Non-pigmented ciliary epithelial cell (primary cell): ENCODE measurements around the gene SMYD3.

Source experiments
- DNase-seq: peaks from one replicate; pipeline ENCODE4 v3.0.0-alpha.2; 2010; ENCODE audit warnings: low read depth

The SMYD3 gene

DNA sequence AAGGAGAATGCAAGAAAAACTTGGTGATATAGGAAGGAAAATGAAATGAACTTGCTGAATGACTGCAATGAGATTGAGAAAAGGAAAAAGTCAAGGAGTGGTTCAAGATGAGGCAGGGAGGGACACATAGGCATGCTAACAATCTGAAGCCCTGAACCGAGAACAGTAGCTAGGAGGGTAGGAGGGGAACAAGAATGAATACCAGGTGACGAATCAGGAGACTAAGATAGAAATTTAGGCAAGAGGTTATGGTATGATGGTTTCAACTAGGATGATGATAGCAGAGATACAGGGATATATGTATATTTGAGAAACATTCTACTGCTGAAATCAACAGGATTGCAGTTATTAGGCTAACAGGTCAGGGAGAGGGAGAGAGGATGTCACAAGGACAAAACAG, 44.1 kb downstream of the SMYD3 start:
- no peak for DNase-seq

DNA sequence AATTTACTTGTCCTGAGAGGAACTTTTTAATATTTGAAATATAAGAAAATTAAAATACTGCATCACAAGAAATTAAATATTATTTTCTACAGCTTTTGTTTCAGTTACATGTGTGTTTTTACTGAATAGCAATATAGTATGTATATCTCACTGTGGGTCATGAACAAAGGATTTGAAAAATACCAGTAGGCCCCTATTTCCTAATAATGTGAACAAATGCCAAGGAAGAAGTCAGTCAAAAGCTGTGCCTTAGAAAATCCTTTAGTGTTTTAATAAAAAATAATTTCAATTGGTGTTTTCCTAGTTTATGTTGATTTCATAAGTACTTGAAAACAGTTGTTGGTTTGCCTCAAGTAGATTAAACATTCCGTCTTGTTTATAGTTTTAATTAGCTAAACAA, 46.7 kb downstream of the SMYD3 start:
- DNase-seq, result no peak

DNA sequence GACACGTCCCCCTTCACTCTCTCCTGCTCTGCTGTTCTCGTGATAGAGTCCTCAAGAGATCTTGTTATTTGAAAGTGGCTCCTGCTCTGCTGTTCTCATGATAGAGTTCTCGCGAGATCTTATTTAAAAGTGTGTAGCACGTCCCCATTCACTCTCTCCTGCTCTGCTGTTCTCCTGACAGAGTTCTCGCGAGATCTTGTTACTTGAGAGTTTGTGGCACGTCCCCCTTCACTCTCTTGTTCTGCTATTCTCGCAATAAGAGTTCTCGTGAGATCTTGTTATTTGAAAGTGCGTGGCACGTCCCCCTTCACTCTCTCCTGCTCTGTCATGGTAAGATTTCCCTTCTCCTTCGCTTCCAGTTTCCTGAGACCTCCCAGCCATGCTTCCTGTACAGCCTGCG, 47.9 kb downstream of the SMYD3 start:
- DNase-seq, result no peak

DNA sequence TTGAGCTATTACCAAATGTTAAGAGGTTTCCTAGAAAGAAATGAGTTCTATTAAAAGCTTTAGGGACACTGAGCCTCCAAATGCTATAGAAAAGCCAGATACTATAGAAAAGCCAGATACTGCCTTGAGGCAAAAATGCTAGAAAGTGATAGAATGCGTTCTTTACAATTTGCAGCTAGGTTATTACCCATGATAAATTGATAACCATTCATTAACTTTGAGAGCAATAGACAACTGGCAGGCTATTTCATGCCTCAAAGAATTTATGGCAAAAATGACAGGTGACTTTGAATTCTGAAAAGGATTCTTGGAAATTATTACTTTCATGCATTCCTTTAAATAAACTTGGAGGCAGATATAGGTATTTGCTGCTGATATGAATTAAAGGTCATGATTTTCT, 51.6 kb downstream of the SMYD3 start:
- no peak for DNase-seq

DNA sequence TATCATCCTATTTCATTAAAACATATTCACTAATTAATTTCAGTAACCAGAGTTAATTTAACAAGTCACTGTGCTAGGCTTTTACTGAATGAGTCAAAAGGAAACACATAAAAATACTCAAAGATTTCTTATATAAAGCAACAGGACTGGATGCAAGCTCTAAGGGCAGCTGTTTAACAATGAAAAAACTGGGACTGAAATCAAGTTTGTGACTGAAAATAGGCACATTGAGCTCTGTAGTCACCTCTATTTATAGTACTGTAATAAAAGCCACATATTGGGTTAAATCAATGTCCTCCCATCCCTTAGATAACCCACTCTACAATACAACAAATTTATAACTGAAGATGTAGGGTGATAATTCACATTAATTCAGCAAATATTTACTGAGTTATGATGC, 52.4 kb downstream of the SMYD3 start:
- DNase-seq, result no peak

DNA sequence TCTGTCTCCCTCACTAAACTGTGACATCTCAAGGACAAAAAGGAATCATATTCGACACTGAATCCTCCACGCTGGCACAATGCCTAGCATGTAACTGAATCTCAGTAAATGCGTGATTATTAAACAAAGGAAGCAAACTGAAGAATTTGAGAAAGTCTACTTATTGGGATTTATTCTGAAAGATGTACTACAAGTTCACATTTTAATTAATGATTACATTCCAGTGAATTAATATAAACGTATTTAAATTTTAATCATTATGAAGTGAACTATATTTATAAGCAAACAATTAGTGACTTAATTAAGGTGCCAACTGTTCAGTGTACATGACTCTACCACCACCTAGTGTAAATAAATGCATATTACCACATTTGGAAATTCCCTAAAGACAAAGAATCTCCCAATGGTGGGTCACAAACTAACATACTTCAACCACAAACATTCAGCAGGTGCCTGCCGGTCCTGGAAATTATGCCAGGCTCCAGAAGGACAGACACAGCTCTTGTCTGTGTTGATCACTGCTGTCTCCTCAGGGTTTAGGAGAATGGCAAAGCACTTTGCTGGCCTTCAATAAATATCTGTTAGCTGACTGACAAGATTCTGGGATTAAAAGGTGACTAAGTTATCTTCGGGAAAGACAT, 56.3 kb downstream of the SMYD3 start:
- no peak for DNase-seq

DNA sequence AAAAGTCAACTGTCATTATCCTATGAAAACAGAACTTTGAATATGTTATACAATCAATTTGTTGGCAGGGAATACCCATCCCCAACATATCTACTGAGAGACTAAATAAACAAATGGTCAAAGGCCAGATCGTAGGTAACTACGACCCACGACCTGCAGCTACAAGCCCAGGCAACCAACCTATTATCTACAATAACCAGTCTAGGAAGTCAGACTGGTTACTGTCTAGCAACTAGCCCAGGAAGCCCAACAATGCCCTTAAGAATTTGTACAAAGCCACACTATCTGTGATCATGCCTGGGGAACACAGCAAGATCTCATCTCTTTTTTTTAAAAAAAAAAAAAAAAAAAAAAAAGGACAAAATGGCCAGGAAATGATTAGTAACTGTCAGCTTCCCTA, 58.7 kb downstream of the SMYD3 start:
- no peak for DNase-seq

DNA sequence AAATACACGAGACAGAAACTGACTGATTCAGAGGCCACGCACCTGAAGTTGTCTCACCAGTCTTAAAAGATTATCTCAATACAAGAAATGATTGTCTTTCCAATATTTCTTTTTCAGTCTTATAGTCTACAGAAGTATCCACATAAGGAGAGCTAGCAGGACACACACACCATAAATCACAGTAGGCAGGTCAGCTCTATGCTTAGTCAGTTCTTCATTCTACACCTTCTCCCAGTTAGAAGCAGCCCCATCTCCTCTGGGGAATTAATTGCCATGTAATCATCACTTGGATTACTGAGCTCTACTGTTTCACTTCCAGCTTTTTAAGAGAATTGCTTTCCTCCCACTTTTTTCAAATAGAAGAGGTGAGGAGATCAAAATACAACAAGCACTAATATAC, 59.6 kb downstream of the SMYD3 start:
- no peak for DNase-seq

DNA sequence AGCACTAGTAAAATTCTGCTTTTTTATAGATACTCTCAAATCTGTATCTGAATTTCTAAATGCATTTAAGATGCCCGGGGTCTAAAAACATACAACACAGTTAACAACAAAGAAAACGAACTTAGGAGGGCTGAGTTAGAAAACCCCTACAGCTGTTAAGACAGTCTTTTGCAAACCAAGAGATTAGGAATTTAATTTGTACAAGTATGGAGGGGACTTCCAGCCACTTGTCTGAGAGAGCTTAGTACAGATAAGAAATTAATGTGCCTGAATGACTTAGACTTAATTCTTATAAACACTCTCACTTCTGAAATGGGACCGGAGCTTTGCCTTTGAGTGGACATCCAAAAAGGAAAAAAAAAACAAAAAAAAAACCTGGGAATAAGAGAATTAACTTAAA, 61.6 kb downstream of the SMYD3 start:
- no peak for DNase-seq

DNA sequence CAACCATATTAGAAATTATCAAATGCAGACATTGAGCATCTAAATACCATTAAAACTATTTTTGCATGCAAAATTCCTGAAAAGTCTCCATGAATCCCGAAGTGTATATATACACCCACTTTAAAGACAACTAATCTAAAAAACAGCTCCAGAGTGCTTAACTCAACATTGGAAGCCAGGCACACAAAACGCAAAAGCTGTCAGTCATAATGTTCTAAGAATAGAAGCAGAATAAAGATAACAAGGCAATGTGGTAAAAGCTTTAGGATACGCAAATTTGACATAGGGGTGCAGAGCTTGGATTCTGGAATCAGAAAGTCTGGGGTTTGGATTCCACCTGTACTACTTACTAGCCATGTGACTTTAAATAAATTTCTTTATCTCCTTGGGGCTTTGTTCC, 62.5 kb downstream of the SMYD3 start:
- no peak for DNase-seq

DNA sequence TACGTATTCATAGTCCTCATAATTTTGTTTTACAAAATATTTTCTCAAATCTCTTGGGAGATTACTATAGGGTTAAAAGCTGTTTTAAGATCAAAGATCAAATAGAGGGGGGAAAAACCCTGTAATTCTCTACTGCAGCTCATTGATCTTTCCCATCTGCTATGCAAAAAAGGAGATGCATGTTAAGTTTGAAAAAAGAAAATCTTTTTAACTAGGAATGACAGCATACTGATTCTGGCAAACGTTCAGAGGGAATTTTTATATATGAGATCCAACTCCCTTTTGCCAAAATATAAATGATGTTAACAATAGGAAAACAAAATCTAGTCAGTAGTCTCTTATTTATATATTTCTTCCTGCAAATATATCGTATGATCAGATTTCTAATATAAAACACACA, 69.1 kb downstream of the SMYD3 start:
- DNase-seq, result no peak

DNA sequence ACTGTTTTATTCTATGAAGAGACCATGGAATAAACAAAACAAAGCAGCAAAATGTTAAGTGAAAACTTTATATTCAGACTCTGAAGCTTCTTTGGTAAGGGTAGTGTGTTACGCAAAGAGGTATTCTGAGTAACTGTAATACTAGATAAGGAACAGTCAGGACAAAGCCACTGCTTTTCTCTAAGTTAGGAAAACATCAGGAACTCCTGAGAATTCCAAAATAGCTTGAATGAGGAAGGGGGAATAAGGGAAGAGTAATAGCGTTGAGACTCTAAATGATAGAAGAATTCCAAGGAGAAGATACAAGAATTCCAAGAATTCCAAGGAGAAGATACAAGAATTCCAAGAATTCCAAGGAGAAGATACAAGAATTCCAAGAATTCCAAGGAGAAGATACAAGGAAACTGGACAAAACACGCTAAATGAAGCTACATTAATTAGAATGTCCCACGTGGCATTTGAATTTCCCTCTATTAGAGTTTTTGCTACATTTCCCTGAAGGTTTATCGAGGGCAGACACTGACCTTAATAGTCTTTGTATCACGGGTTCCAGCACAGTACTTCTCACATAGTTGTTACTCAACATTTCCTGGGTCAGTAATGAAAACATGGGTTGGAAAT, 71.5 kb downstream of the SMYD3 start:
- no peak for DNase-seq

DNA sequence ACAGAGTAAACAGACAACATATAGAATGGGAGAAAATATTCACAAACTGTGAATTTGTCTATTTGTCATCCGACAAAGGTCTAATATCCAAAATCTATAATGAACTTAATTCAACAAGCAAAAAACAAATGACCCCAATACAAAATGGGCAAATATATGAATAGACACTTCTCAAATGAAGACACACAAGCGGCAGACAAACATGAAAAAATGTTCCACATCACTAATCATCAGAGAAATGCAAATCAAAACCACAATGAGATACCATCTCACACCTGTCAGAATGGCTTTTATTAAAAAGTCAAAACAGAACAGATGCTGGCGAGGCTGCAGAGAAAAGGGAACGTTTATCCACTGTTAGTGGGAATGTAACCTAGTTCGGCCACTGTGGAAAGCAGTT, 72.7 kb downstream of the SMYD3 start:
- DNase-seq, result no peak

DNA sequence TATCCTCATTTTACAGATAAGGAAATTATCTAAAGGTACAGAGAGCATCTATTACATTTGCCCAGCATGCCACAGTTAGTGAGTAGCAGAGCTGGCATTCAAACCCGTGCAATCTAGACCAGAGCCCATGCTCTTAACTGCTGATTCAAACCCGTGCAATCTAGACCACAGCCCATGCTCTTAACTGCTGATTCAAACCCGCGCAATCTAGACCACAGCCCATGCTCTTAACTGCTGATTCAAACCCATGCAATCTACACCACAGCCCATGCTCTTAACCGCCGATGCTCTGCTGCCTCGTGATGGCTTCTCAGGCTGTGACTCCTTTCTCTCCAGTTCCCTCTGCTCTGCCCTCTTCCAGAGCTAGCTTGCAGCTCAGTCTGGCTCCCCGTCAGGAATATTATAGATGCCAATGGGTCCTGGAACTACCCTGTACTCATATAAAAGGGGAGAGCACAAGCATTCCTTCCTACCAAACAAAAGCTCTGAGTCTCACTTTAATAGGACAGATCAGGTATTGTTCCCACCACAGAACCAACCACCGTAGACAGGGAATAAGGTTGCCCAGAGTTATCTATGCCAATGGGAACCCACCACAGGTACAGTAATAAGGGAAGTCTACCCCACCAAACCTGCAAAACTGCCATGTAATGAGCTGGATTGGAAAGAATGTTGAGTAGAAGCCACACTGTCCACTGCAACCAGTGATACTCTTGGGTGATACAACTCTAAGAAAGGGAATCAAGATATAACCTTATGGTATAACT, 78.4 kb downstream of the SMYD3 start:
- peak; percentile 96 for DNase-seq

DNA sequence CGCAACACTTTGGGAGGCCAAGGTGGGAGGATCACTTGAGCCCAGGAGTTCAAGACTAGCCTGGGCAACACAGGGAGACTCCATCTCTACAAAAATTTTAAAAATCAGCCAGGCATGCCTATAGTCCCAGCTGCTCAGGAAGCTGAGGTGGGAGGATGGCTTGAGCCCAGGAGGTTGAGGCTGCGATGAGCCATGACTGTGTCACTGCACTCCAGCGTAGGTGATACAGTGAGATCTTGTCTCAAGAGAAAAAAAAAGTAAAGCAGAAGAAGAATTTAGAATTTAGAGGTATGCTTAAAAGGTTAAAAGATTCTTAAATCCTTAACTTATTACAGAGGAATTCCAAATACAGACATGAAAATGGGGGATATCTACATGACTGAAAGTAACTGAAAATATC, 79.5 kb downstream of the SMYD3 start:
- DNase-seq, result no peak

DNA sequence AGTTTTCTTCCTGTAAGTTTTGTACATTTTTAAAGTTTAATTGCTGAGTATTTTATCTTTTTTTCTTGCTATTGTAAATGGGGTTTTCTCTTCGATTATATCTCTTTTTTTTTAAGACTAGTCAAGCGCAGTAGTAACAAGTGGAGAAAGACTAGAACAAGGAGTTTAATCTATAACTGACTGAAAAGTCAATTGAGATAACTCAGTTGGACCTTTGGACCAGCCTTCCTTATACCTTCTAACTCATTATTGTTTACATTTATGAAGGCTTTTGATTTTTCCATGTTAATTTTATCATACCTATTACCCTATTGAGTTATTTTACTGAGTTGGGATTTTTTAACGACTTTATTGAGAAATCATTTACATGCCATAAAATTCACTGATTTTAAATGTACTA, 81.2 kb downstream of the SMYD3 start:
- no peak for DNase-seq

DNA sequence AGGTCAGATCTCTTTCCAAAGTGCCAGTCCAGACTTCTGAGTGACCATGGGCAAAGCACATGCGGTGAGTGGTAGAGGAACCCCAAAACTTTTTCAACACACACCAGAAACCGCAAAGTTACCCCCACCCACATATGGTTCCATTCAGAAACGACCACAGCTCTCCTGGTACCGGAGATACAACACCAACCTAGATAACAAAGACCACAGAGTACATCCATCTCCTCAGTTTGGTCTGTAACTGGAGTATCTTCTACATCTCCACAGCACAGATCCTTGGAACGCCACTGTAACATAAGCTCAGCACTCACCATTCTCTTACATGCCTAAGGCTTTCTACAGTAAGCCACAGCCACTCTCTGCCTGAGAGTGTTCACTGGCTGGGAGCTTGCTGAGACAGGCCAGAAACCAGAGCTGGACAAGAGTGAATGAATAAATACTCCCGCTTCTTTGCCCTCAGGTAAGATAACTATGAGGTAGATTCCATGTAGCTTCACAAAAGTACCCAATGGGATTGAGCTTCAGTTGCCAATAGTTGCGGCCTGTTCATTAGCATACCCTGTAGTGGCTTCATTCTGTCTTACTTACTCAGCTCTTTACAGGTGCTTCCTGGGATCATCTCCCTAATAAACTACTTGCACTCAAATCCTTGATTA, 81.8 kb downstream of the SMYD3 start:
- no peak for DNase-seq

DNA sequence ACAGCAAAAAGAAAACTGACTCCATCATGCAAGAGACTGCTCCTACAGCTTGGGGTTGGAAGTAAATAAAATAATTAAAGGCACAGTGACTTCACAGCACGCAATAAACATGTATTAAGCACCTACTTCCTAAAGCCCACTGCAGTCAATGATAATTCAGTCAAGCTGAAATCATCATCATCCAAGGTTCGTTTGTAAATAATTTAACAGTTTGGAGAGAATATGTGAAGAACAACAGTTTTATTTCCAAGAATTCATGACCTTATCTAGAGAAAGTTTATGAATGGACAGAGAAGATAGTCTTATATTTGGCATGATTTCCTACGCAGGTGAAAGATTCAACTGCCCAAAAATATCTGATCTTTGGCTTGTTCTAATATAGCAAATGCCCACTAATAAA, 86.8 kb downstream of the SMYD3 start:
- no peak for DNase-seq

DNA sequence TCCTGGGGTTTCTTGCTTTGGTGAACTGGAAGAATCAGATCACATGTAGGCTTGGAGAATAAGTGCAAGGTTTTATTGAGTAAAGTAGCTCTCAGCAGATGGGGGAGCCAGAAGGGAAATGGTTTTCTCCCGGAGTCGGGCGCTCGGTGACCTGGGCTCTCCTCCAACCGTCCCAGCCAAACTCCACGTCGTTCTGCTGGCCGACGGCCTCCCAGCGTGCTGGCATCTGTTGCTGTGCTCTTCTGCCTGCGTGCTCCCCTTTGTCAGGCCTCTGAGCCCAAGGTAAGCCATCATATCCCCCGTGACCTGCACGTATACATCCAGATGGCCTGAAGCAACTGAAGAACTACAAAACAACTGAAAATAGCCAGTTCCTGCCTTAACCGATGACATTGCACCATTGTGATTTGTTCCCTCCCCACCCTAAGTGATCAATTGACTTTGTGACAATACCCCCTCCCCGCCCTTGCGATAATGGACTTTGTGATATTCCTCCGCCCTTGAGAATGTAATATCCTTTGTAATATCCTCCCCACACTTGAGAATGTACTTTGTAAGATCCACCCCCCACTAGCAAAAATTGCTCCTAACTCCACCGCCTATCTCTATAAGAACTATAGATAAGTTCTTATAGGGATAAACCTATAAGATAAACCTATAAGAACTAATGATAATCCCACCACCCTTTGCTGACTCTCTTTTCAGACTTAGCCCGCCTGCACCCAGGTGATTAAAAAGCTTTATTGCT, 88.3 kb downstream of the SMYD3 start:
- no peak for DNase-seq

DNA sequence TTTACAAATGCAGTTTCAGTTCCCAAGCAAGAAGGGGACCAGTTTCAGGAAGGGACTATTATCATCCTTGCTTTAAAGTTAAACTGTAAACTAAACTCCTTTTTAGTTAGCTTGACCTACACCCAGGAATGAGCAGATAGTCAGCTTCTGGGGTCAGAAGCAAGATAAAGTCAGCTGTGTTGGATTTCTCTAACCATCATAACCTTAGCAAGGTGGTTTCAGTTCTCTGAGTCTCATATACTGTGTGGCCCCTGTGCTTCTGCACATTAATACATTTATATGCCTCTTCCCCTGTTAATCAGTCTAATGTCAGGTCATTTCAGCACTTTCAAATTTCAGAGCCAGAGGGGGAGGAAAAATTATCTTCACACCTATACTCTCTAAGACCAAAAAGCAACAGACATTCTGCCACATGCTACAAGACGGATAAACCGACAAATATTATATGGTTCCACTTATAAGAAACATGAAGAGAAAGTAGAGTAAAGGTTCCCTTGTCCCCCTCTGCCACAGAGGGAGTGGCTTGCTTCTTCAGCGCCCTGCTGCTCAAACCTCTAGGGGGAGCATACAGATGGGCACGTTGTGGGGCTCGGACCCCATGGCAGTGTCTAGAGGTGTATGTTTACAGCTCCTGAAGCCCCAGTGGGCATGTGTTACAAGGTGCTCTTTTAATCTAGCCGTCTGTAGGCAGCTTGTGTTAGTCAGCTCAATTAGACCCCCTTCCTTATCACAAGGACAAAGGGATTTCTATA, 89.1 kb downstream of the SMYD3 start:
- DNase-seq, result no peak

DNA sequence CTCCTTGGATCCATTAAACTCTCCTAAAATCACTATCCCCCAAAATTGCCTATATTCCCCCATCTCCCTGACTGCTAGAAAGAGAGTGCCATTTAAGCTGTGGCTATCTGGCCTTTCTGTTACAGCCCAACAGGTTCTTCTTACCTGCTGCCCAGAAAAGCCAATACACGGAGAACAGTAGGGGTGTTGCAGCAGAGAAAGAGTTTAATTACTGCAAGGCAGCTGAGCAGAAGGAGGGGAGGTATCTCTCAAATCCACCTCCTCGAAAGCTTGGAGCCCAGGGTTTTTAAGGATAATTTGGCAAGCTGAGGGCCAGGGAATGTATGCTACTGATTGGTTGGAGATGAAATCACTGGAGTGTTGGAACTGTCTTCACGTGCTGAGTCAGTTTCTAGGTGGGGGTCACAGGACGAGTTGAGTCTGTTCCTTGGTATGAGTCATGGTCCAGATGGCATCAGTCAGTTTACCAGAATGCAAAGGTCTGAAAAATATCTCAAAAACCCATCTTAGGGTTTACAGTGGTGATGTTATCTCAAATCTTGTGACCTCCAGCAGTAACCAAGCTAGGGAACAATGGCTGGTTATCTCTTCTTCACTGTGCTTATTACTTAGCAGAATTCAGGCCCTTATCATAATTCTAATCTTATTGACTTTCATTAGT, 89.8 kb downstream of the SMYD3 start:
- DNase-seq, result no peak
